GM21367 (cell line): ENCODE data around the gene AKNA.

Experiments
- ATAC-seq: cut with Tn5 transposase; IDR thresholded peaks from one replicate; pipeline ENCODE4 v1.9.1; 2021; ENCODE audit not compliant: unreplicated experiment

Gene AKNA

DNA sequence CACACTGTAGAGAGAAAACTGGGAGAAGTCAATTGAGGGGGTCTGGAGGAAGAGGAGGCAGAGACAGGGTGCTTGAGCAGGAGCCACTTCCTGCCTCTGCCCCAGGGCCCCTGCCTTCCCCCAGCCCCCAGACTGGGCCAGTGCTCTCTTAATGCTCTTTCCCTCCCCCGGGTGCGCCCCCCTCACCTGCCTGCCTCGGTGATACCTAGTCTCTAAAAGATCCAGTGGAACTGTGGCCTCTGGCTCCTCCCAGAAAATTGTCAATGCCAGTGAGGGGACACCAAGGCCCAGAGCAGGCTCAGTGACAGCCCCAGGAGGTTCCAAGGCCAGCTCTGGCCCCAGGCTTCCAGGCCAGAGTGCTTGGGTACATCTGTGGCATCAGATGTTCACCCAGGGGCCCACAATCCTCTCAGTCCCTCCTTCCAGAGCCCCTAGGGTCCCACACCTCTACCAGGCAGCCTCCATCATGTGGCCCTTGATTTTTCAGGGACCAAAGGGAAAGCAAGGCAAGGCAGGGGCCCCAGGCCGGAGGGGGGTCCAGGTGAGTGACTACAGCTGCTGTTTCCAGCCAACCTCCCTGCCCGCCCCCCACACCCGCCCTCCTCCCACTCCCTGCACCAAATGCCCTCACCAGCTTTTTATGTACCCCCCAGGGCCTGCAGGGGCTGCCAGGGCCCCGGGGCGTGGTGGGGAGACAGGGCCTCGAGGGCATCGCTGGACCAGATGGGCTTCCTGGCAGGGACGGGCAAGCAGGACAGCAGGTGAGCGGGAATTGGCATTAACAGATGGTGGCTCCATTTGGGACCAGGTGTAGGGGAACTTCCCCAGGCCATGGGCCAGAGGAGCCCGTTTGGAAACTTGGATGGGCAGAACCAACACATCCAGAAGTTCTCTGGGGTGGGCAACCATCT, 98.0 kb downstream of the AKNA start:
- no peak for ATAC-seq

DNA sequence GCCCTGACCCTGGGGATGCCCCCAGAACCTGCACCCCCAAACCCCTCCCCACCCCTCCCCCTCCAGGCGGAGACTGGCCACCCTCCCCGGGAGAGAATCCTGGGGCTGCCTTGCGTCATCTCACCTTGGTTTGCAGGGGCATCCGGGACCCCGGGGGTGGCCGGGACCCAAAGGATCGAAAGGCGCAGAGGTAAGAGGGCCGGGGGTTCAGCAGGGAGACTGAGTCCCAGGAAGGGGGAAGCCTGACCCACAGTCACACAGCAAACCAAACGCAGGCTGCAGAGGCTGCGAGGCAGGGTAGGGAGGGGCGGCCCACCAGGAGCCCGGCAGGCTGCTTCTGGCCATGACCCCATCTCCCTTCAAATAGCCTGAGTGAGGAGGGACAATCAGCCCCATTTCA, 98.7 kb downstream of the AKNA start:
- ATAC-seq, result no peak

DNA sequence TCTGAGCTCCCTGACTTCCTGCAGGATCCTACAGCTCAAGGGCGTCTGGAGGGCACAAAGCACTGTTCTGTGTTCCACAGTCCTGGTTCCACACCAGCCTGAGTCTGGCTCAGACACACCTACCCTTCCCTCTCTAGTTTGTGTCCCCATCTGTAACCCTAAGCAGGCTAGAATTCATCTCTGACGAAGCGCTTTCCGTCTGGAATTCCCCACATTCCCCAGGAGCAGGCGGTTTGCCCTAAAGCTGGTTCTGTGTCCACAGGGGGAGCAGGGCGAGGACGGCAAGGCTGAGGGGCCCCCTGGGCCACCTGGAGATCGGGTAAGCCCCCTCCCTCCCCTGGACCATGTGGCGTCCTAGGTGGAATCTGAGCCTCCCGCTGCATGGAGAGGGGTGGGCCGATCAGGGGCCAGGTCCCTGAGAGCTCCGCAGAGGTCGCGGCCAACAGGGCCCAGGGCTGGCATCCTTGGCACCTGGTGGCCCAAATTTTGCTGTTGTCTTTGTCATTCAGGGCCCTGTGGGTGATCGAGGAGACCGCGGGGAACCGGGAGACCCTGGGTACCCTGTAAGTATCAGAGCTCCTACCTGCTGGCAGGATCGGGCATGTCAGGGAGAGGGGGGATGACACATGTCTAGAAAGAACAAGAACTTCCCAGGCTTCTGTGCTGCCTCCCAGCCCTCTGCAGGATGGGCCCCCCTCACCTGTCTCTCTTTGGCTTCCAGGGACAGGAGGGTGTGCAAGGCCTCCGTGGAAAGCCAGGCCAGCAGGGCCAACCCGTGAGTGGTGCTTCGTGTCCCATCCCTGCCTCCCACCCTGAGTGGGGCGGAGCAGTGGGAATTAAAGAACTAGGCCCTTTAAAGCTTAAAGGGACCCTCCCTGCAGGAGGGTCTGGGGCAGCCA, 99.3 kb downstream of the AKNA start:
- ATAC-seq, result no peak

DNA sequence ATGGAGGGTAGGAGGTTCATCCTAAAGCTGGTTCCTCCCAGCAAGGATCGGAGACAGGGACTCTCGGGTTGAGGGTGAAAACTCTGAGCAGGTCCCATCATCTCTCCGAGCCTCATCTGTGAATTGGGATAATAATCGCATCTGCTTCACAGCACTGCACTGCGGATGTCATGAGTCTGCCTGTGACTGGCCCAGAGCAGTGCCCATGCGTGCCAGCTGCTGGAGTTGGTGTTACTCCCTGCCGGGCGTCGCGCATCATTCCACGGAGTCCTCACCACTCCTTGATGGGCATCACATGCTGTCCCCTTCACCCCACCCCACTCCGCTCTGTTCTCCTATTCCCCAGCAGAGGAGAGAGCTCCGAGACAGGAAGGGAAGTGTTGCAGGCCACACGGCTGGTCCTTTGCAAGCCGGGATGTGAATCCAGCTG, 100.0 kb downstream of the AKNA start:
- ATAC-seq, result no peak

DNA sequence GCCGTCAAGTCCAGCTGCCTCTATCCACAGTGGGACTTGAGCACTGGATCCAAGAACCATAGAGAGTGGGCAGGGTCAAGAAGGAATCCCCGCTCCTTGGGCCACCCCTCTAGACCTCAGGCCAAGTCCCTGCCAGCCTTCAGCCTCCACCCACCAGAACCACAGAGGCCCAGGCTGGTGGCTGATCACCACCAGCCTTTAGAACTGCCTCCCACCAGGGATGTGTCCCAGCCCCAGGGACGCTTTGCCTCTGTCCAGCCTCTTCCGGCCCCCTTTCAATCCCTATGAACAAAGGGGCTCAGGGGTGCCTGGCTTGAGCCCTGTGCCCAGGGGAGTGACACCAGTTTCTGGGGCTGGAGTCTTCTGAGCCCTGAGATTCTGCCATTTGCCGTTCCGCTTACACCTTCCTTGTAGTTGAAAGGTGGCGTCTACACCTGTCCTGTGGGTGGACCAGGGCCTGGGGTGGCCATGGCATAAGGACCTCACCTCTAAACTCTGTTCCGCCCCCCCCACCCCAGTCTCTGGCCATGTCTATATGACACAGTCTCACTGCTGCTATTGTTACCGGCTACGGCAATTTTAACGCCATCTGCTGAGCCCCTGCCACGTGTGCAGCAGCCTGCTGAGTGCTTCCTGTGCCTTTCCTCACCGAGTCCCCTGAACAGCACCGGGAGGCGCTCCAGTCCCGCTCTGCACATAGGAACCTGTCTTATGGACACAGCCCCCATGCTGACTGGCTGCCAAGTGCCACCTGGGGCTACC, 100.6 kb downstream of the AKNA start:
- ATAC-seq, result no peak

DNA sequence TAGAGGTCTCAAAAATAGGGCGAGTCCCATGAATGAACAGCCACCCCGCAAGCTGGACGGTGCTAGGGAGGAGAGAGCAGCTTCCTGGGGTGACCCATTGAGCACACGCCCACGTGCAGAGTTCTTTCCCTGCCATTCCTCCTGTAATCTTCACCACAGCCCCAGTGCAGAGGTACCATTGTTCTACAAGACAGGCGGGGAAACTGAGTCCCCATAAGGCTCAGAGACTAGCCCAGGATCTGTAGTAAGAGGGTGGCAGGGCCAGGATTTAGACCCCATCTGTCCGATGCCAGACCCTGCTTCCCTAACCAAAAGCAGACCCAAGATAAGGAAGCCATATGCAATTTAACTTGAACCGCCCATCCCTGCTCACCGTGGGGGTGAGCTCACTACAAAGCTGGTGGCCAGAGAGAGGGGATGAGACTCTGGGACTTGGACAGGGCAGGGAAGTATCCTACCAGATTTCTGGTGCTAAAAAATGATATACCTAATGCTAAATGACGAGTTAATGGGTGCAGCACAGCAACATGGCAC, 101.6 kb downstream of the AKNA start:
- no peak for ATAC-seq

DNA sequence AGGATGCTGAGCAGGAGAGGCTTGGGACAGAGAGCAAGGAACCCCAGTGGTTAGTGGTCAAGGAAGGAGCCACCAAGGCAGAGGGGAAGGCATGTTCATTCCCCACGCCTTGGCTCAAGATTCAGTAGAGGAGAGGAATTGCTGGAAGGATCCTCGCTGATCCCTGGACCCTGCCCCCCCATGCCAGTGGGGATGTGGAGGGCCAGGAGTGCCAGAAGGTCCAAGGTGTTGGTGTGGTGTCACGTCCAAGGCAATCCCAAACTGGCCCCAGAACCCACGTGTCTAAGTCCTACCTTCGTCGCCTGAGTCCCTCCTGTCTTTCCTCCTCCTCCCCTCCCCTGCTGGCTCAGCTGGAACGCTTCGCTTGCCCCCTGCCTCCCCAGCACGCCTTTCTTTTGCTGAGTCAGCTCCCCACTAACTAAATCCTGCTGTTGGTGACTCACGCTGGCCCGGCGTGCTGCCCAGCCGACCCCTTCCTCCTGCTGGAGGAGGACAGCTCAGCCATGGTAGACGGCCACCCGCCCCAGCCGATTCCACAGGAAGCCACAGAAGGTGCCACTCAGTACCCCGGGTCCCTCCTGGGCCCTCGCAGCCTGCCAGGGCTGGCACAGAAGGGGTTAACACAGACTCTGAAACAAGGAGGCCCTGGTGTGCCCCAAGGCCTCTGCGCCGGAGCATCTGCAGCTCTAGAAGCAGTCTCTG, 102.5 kb downstream of the AKNA start:
- ATAC-seq, result no peak

DNA sequence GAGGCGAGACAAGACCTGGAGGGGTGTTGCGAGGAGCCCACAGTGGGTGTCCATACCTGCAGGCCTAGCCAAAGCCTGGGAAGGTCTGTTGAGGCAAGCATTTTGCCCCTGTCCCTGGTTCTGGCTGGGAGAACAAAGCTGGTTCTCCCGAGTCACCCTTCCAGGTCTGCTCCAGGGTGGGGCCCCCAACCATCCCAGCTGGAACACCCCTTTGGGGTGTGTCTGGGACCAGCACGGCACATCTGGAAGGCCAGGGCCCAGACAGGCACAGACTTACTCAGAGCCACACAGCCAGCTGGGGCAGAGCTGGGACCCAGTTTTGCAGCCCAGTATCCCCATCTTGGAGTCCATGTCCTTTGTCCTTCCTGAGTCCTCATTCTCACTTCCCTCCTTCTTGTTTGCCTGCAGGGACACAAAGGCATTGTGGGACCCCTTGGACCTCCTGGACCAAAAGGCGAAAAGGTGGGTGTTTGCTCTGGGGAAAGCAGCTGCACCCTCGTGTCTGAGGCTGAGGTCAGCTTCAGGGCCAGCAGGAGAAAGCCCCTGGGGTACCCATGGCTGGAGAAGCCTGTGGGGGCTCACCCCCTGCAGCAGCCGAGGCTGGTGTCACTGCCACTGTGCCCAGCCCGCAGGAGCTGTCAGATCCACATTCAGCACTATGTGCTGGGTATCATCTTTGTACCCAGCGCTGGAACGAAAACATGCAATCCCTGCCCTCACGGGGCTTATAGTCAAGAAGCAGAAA, 103.3 kb downstream of the AKNA start:
- no peak for ATAC-seq
